ENCODE results near the gene GAGE12J. TPM values are rescaled to one million over a fixed set of nuclear protein-coding genes. Genes with fewer than 3 reads are reported as not detected.

Gene GAGE12J
- total RNA-seq, 1 experiment from 2014 or later, result not detected

- Histone ChIP-seq H3K79me2 (ENCODE audit: insufficient read depth, low read length) (no peaks in the 10 kb centered on the region), H3K36me3 (ENCODE audit: control insufficient read depth in 1 of 2, insufficient read depth in 2 of 2, low read length in 2 of 2) (no peaks in the 10 kb centered on the region), H3K9me3 (ENCODE audit: control insufficient read depth in 1 of 2, insufficient read depth in 1 of 2, low read depth in 1 of 2, low read length in 2 of 2) (no peaks in the 10 kb centered on the region), H3K27ac (ENCODE audit: low read depth, low read length) (no peak overlapping the region), H2AFZ (ENCODE audit: low read depth, low read length, poor library complexity, severe bottlenecking) (no peak overlapping the region), H3K27me3 (ENCODE audit: insufficient read depth, low read length) (no peaks in the 10 kb centered on the region), H4K20me1 (ENCODE audit: insufficient read depth) (no peaks in the 10 kb centered on the region), H3K4me3 (replicated peaks in 1 of 2; ENCODE audit: low read depth in 1 of 2, low read length in 2 of 2) (no peak overlapping the region), H3K9me2 (ENCODE audit: insufficient read depth) (no peaks in the 10 kb centered on the region), H3K4me1 (ENCODE audit: control insufficient read depth in 1 of 2, insufficient read depth in 2 of 2, low read length in 2 of 2) (peaks cover 0 to 4% of the 10 kb centered on the region in 2 experiments; a peak in 1 of 4 replicates), H3K9ac (ENCODE audit: low read length) (no peak overlapping the region), H3K4me2 (ENCODE audit: low read length) (no peak overlapping the region)
- ChIA-PET POLR2A (no interaction called here), CTCF (no interaction called here), RAD21 (ENCODE audit: low non-redundant PET in 1 of 2, low total read pairs in 2 of 2, uncharacterized antibody in 2 of 2, unreplicated experiment in 2 of 2) (no interaction called here)
- DNase-seq (ENCODE audit: low read depth, low spot score), result no peak
- intact Hi-C loops (cut with micrococcal nuclease), result no loop called here
- BruUV-seq (replicated peaks), result no TSS peak
- ATAC-seq, result no peak
- no peak for TF ChIP-seq CEBPB (IDR thresholded peaks at IDR 0.05; ENCODE audit: low read depth)
These were observed 35.3 kb upstream of the GAGE12J start for GRCh38 chrX:49286581-49286980.

- no peaks in the 10 kb centered on the region for H3K9me2 ChIP-seq (ENCODE audit: insufficient read depth)
- H3K27me3 ChIP-seq (ENCODE audit: insufficient read depth, low read length), result no peaks in the 10 kb centered on the region
- ATAC-seq (no peak), DNase-seq (ENCODE audit: low read depth, low spot score) (no peak)
- intact Hi-C loops (cut with micrococcal nuclease), result no loop called here
- no peak overlapping the region for H2AFZ ChIP-seq (ENCODE audit: low read depth, low read length, poor library complexity, severe bottlenecking)
- H3K4me3 ChIP-seq (replicated peaks in 1 of 2; ENCODE audit: low read depth in 1 of 2, low read length in 2 of 2), result no peak overlapping the region
- H3K9me3 ChIP-seq (ENCODE audit: control insufficient read depth in 1 of 2, insufficient read depth in 1 of 2, low read depth in 1 of 2, low read length in 2 of 2), result no peaks in the 10 kb centered on the region
- H3K4me1 ChIP-seq (ENCODE audit: control insufficient read depth in 1 of 2, insufficient read depth in 2 of 2, low read length in 2 of 2), result peaks cover 0 to under 1% of the 10 kb centered on the region in 2 experiments; a peak in 1 of 4 replicates
- no peaks in the 10 kb centered on the region for H3K79me2 ChIP-seq (ENCODE audit: insufficient read depth, low read length)
- POLR2A ChIA-PET, result no interaction called here
- no peaks in the 10 kb centered on the region for H4K20me1 ChIP-seq (ENCODE audit: insufficient read depth)
- H3K9ac ChIP-seq (ENCODE audit: low read length), result no peak overlapping the region
- RAD21 ChIA-PET (ENCODE audit: low non-redundant PET in 1 of 2, low total read pairs in 2 of 2, uncharacterized antibody in 2 of 2, unreplicated experiment in 2 of 2), result no interaction called here
- TF ChIP-seq CEBPB (IDR thresholded peaks at IDR 0.05; ENCODE audit: low read depth), result no peak
- TF ChIP-seq ZFX (IDR thresholded peaks at IDR 0.05), result no peak
- no peak for TF ChIP-seq ELF1 (IDR thresholded peaks at IDR 0.05; ENCODE audit: borderline replicate concordance, low read depth)
- no peak for TF ChIP-seq MAX (IDR thresholded peaks at IDR 0.05)
- no peak for TF ChIP-seq CTCF (IDR thresholded peaks at IDR 0.05 in 2 of 3, conservative IDR thresholded peaks at IDR 0.05 in 1 of 3; ENCODE audit: borderline replicate concordance in 1 of 3, insufficient read depth in 1 of 3, low read depth in 2 of 3, low read length in 2 of 3)
- no peak for TF ChIP-seq ZBTB33 (IDR thresholded peaks at IDR 0.05; ENCODE audit: extremely low read depth, insufficient replicate concordance, low read length)
- no peak for TF ChIP-seq SP1 (IDR thresholded peaks at IDR 0.05; ENCODE audit: low read depth)
- no peak for TF ChIP-seq CBX3 (IDR thresholded peaks at IDR 0.05; ENCODE audit: low read depth)
- no peak for TF ChIP-seq FOSL1 (IDR thresholded peaks at IDR 0.05; ENCODE audit: low read depth)
- TF ChIP-seq EZH2phosphoT487 (IDR thresholded peaks at IDR 0.05; ENCODE audit: borderline replicate concordance), result no peak
- no peak for TF ChIP-seq ZNF274 (IDR thresholded peaks at IDR 0.05; ENCODE audit: low read depth, low read length)
- TF ChIP-seq SRF (IDR thresholded peaks at IDR 0.05; ENCODE audit: low read depth), result no peak
- H3K4me2 ChIP-seq (ENCODE audit: low read length), result no peak overlapping the region
- no peak overlapping the region for H3K27ac ChIP-seq (ENCODE audit: low read depth, low read length)
- CTCF ChIA-PET, result no interaction called here
- no peaks in the 10 kb centered on the region for H3K36me3 ChIP-seq (ENCODE audit: control insufficient read depth in 1 of 2, insufficient read depth in 2 of 2, low read length in 2 of 2)
- no TSS peak for BruUV-seq (replicated peaks)
These were observed 34.2 kb upstream of the GAGE12J start for GRCh38 chrX:49287665-49288064.
